HepG2 (cell line): ENCODE results near the gene KLHL35. TPM values are rescaled to one million over a fixed set of nuclear protein-coding genes. Genes with fewer than 3 reads are reported as not detected.

ENCODE experiments used
- ADNP ChIP-seq: sonication (generic); formaldehyde crosslinking; IDR thresholded peaks from 2 replicates; pipeline ENCODE4 v1.4.0; 2020; ENCODE audit warnings: missing genetic modification reagents
- FOXA1 ChIP-seq, 2 experiments: fragments of 450-650 bp in 1 of 2; sonication (generic) in 1 of 2; formaldehyde crosslinking in 1 of 2; IDR thresholded peaks; 2 replicates each; pipeline versions ENCODE4 v1.4.0 to v1.6.1; 2016 to 2020; ENCODE audit warnings: missing genetic modification reagents in 1 of 2
- FOXP1 ChIP-seq, 2 experiments: fragments of 450-650 bp in 1 of 2; IDR thresholded peaks; 2 replicates each; pipeline ENCODE4 v1.6.1; 2017 to 2018; ENCODE audit warnings: antibody characterized with exemption in 1 of 2
- GATAD2A ChIP-seq: IDR thresholded peaks from 2 replicates; pipeline ENCODE4 v1.6.1; 2016
- HDAC2 ChIP-seq: sonication (generic); formaldehyde crosslinking; IDR thresholded peaks from 2 replicates; pipeline ENCODE4 v1.4.0; 2020; ENCODE audit warnings: missing genetic modification reagents
- HOXA3 ChIP-seq: sonication (generic); formaldehyde crosslinking; IDR thresholded peaks from 2 replicates; pipeline ENCODE4 v1.5.0; 2020; ENCODE audit warnings: missing genetic modification reagents
- KDM1A ChIP-seq: IDR thresholded peaks from 2 replicates; pipeline ENCODE4 v1.6.1; 2016; ENCODE audit warnings: missing compliant biosample characterization
- ZFY ChIP-seq: sonication (generic); formaldehyde crosslinking; IDR thresholded peaks from 2 replicates; pipeline ENCODE4 v1.4.0; 2020; ENCODE audit warnings: missing genetic modification reagents
- ZMYM2 ChIP-seq: sonication (generic); formaldehyde crosslinking; IDR thresholded peaks from 2 replicates; pipeline ENCODE4 v1.8.0; 2022; ENCODE audit warnings: mild to moderate bottlenecking, missing genetic modification reagents
- ZNF101 ChIP-seq: sonication (generic); formaldehyde crosslinking; IDR thresholded peaks from 2 replicates; pipeline ENCODE4 v1.4.0; 2020; ENCODE audit warnings: mild to moderate bottlenecking, low read depth, missing genetic modification reagents, borderline replicate concordance
- ZNF263 ChIP-seq: sonication (generic); formaldehyde crosslinking; IDR thresholded peaks from 2 replicates; pipeline ENCODE4 v1.4.0; 2020; ENCODE audit warnings: missing genetic modification reagents
- ZNF552 ChIP-seq: sonication (generic); formaldehyde crosslinking; IDR thresholded peaks from 2 replicates; pipeline ENCODE4 v1.9.0; 2022; ENCODE audit warnings: missing genetic modification reagents, mild to moderate bottlenecking, borderline replicate concordance
- ZNF570 ChIP-seq: sonication (generic); formaldehyde crosslinking; IDR thresholded peaks from 2 replicates; pipeline ENCODE4 v1.4.0; 2020; ENCODE audit warnings: mild to moderate bottlenecking, missing genetic modification reagents, borderline replicate concordance
- ZNF768 ChIP-seq: sonication (generic); formaldehyde crosslinking; IDR thresholded peaks from 2 replicates; pipeline ENCODE4 v1.4.0; 2020; ENCODE audit warnings: missing genetic modification reagents
- polyA plus RNA-seq, 8 experiments: library from polyadenylated mRNA; depleted of rRNA in 3 of 8; stranded (reverse) in 7 of 8; unstranded in 1 of 8; fragments of >200 nt; fragmentation: Illumina TruSeq in 4 of 8; extraction: Trizol in 4 of 8; gene quantifications; 2 replicates each; pipeline versions ENCODE4 v1.2.1 to v1.2.3, GENCODE V29; 2011 to 2016; ENCODE audit warnings: low read depth in 4 of 8, missing spikeins in 1 of 8, mixed read lengths in 1 of 8; ENCODE audit not compliant: insufficient read depth in 1 of 8
- total RNA-seq, 5 experiments: library from RNA; depleted of rRNA; stranded (reverse); fragments of >200 nt; fragmentation: Illumina TruSeq; extraction: Trizol; gene quantifications; 2 replicates each; pipeline ENCODE4 v1.2.3, GENCODE V29; 2016; ENCODE audit warnings: low read depth in 1 of 5
- TF ChIP-seq, protein P1 (sequence below): sonication (generic); formaldehyde crosslinking; IDR thresholded peaks from 2 replicates; pipeline ENCODE4 v1.4.0; 2020; ENCODE audit warnings: missing genetic modification reagents
- TF ChIP-seq, protein P2 (sequence below): sonication (generic); formaldehyde crosslinking; IDR thresholded peaks from 2 replicates; pipeline ENCODE4 v1.4.0; 2020; ENCODE audit warnings: missing genetic modification reagents
- TF ChIP-seq, protein P3 (sequence below), 2 experiments: sonication (generic) in 1 of 2; formaldehyde crosslinking in 1 of 2; IDR thresholded peaks; 2 replicates each; pipeline versions ENCODE4 v1.5.1 to v1.6.1; 2011 to 2020; ENCODE audit warnings: borderline replicate concordance in 1 of 2, low read depth in 1 of 2, low read length in 1 of 2, mild to moderate bottlenecking in 1 of 2, missing genetic modification reagents in 1 of 2, moderate library complexity in 1 of 2
- TF ChIP-seq, protein P4 (sequence below): fragments of 450-650 bp; IDR thresholded peaks from 2 replicates; pipeline ENCODE4 v1.6.1; 2016

KLHL35 gene
- total and polyA plus RNA-seq, 2 of the 13 experiments (the other 11 are each of a cell fraction or from before 2014, with no cell fraction given) = not detected

DNA sequence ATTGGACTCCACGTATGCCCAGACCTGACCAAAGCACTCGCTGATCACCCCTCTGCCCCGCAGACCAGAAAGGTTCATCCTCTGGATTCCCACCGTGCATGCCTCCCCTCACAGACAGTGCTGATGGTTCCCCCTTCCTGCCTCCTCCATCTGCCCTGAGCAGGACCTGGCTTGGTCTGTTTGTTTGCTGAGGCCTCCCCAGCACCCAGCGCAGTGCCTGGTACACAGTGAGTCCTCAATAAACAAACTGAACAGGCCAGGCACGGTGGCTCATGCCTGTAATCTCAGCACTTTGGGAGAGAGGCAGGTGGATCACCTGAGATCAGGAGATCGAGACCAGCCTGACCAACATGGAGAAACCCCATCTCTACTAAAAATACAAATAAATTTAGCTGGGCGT, 57.4 kb downstream of the KLHL35 start (continued):
- TF ChIP-seq, protein P1, sequence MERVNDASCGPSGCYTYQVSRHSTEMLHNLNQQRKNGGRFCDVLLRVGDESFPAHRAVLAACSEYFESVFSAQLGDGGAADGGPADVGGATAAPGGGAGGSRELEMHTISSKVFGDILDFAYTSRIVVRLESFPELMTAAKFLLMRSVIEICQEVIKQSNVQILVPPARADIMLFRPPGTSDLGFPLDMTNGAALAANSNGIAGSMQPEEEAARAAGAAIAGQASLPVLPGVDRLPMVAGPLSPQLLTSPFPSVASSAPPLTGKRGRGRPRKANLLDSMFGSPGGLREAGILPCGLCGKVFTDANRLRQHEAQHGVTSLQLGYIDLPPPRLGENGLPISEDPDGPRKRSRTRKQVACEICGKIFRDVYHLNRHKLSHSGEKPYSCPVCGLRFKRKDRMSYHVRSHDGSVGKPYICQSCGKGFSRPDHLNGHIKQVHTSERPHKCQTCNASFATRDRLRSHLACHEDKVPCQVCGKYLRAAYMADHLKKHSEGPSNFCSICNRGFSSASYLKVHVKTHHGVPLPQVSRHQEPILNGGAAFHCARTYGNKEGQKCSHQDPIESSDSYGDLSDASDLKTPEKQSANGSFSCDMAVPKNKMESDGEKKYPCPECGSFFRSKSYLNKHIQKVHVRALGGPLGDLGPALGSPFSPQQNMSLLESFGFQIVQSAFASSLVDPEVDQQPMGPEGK (CRISPR knock-in tag) = 0 out of 2 replicates have a peak, but pooled peaks have one; percentile 10
- TF ChIP-seq, protein P2, sequence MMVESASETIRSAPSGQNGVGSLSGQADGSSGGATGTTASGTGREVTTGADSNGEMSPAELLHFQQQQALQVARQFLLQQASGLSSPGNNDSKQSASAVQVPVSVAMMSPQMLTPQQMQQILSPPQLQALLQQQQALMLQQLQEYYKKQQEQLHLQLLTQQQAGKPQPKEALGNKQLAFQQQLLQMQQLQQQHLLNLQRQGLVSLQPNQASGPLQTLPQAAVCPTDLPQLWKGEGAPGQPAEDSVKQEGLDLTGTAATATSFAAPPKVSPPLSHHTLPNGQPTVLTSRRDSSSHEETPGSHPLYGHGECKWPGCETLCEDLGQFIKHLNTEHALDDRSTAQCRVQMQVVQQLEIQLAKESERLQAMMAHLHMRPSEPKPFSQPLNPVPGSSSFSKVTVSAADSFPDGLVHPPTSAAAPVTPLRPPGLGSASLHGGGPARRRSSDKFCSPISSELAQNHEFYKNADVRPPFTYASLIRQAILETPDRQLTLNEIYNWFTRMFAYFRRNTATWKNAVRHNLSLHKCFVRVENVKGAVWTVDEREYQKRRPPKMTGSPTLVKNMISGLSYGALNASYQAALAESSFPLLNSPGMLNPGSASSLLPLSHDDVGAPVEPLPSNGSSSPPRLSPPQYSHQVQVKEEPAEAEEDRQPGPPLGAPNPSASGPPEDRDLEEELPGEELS (CRISPR knock-in tag) = peak; percentile 70
- peak; percentile 74 for TF ChIP-seq ZMYM2
- TF ChIP-seq KDM1A (CRISPR knock-in tag) = peak; percentile 78
- no peak for TF ChIP-seq ZNF570 (CRISPR knock-in tag)
- peak; percentile 59; the same call in 1 of the 2 replicates for TF ChIP-seq ZNF263 (CRISPR knock-in tag)
- TF ChIP-seq ADNP (CRISPR knock-in tag) = peak; percentile 39; the same call in 1 of the 2 replicates
- TF ChIP-seq ZNF768 = peak; percentile 43
- 0 out of 2 replicates have a peak, but pooled peaks have one; percentile 19 for TF ChIP-seq HOXA3 (CRISPR knock-in tag)
- TF ChIP-seq ZNF101 (CRISPR knock-in tag) = no peak
- TF ChIP-seq, protein P3, sequence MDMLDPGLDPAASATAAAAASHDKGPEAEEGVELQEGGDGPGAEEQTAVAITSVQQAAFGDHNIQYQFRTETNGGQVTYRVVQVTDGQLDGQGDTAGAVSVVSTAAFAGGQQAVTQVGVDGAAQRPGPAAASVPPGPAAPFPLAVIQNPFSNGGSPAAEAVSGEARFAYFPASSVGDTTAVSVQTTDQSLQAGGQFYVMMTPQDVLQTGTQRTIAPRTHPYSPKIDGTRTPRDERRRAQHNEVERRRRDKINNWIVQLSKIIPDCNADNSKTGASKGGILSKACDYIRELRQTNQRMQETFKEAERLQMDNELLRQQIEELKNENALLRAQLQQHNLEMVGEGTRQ (IDR thresholded peaks at IDR 0.05; ENCODE audit: low read depth, low read length) = no peak
- TF ChIP-seq, protein P3 (CRISPR knock-in tag; IDR thresholded peaks at IDR 0.05; ENCODE audit: borderline replicate concordance) = no peak
- 0 out of 2 replicates have a peak, but pooled peaks have one; percentile 31 for TF ChIP-seq GATAD2A (CRISPR knock-in tag)
- TF ChIP-seq ZNF552 (CRISPR knock-in tag) = no peak
- 0 out of 2 replicates have a peak, but pooled peaks have one; percentile 21 for TF ChIP-seq HDAC2 (CRISPR knock-in tag)
- TF ChIP-seq FOXA1 (IDR thresholded peaks at IDR 0.05) = no peak
- TF ChIP-seq FOXA1 (CRISPR knock-in tag; IDR thresholded peaks at IDR 0.05) = peak; percentile 54; the same call in 1 of the 2 replicates
- TF ChIP-seq FOXP1 (IDR thresholded peaks at IDR 0.05) = no peak
- peak; percentile 49; the same call in 1 of the 2 replicates for TF ChIP-seq FOXP1 (CRISPR knock-in tag; IDR thresholded peaks at IDR 0.05)
- TF ChIP-seq, protein P4, sequence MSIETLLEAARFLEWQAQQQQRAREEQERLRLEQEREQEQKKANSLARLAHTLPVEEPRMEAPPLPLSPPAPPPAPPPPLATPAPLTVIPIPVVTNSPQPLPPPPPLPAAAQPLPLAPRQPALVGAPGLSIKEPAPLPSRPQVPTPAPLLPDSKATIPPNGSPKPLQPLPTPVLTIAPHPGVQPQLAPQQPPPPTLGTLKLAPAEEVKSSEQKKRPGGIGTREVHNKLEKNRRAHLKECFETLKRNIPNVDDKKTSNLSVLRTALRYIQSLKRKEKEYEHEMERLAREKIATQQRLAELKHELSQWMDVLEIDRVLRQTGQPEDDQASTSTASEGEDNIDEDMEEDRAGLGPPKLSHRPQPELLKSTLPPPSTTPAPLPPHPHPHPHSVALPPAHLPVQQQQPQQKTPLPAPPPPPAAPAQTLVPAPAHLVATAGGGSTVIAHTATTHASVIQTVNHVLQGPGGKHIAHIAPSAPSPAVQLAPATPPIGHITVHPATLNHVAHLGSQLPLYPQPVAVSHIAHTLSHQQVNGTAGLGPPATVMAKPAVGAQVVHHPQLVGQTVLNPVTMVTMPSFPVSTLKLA = no peak
- 0 out of 2 replicates have a peak, but pooled peaks have one; percentile 6 for TF ChIP-seq ZFY (CRISPR knock-in tag)
